CD14-positive monocyte (primary cell): ENCODE results near the gene VRTN. TPM values are rescaled to one million over a fixed set of nuclear protein-coding genes. Genes with fewer than 3 reads are reported as not detected.

ENCODE experiments used
- DNase-seq, 3 donors: peaks; one replicate each; pipeline ENCODE4 v3.0.0-alpha.2; 2011 to 2022
- H2AFZ ChIP-seq: 2 replicates; pipeline ENCODE4 v1.6.0; 2012; ENCODE audit warnings: mild to moderate bottlenecking, low read depth, low read length, inconsistent platforms; ENCODE audit not compliant: insufficient read depth, poor library complexity, severe bottlenecking
- H3K27ac ChIP-seq, 2 donors: 1 replicate in 1 of 2; 2 replicates in 1 of 2; pipeline ENCODE4 v1.5.1; 2012 to 2013; ENCODE audit warnings: low read length in 2 of 2, control low read depth in 1 of 2, inconsistent platforms in 1 of 2, low read depth in 1 of 2, mild to moderate bottlenecking in 1 of 2
- H3K27me3 ChIP-seq, 2 donors: one replicate each; pipeline versions ENCODE4 v1.6.0 to v1.6.1; 2011 to 2013; ENCODE audit warnings: low read length in 2 of 2; ENCODE audit not compliant: control insufficient read depth in 2 of 2, insufficient read depth in 2 of 2
- H3K36me3 ChIP-seq, 2 donors: replicated peaks in 1 of 2; 1 replicate in 1 of 2; 2 replicates in 1 of 2; pipeline versions ENCODE4 v1.5.1 to v1.6.1; 2012 to 2013; ENCODE audit warnings: low read length in 2 of 2, control low read depth in 1 of 2, inconsistent platforms in 1 of 2, mild to moderate bottlenecking in 1 of 2; ENCODE audit not compliant: insufficient read depth in 2 of 2, control insufficient read depth in 1 of 2
- H3K4me1 ChIP-seq, 2 donors: 1 replicate in 1 of 2; 2 replicates in 1 of 2; pipeline versions ENCODE4 v1.5.1 to v1.6.1; 2012 to 2013; ENCODE audit warnings: low read length in 2 of 2, control low read depth in 1 of 2, inconsistent platforms in 1 of 2, mild to moderate bottlenecking in 1 of 2, moderate library complexity in 1 of 2; ENCODE audit not compliant: insufficient read depth in 2 of 2, control insufficient read depth in 1 of 2
- H3K4me2 ChIP-seq: replicated peaks from 2 replicates; pipeline ENCODE3; 2012; ENCODE audit warnings: low read length, moderate library complexity, mild to moderate bottlenecking; ENCODE audit not compliant: poor library complexity, severe bottlenecking; ENCODE audit errors: extremely low read depth
- H3K4me3 ChIP-seq, 3 experiments: fragments of 200-600 bp in 1 of 3; sonication (generic) in 1 of 3; replicated peaks in 1 of 3; 1 replicate in 2 of 3; 2 replicates in 1 of 3; pipeline ENCODE4 v1.5.1; 2011 to 2013; ENCODE audit warnings: low read length in 3 of 3, mild to moderate bottlenecking in 3 of 3, control low read depth in 2 of 3, low read depth in 2 of 3, inconsistent platforms in 1 of 3, moderate library complexity in 1 of 3
- H3K79me2 ChIP-seq: 2 replicates; pipeline ENCODE4 v1.6.0; 2012; ENCODE audit warnings: mild to moderate bottlenecking, control low read depth, inconsistent platforms, low read length, moderate library complexity; ENCODE audit not compliant: insufficient read depth
- H3K9ac ChIP-seq: 2 replicates; pipeline ENCODE4 v1.6.0; 2017; ENCODE audit warnings: low read length, mild to moderate bottlenecking; ENCODE audit not compliant: insufficient read depth, poor library complexity, severe bottlenecking
- H3K9me3 ChIP-seq, 2 donors: replicated peaks in 1 of 2; 1 replicate in 1 of 2; 2 replicates in 1 of 2; pipeline versions ENCODE4 v1.5.1 to v1.6.1; 2012 to 2013; ENCODE audit warnings: low read length in 2 of 2, control low read depth in 1 of 2; ENCODE audit not compliant: control insufficient read depth in 1 of 2, insufficient read depth in 1 of 2
- H4K20me1 ChIP-seq: 2 replicates; pipeline ENCODE4 v1.6.0; 2012; ENCODE audit warnings: mild to moderate bottlenecking, low read length, control low read depth, moderate library complexity; ENCODE audit not compliant: insufficient read depth
- H3K27ac Mint-ChIP-seq, 7 donors: one replicate each; pipeline ENCODE4 v1.8.0; 2020; ENCODE audit warnings: mild to moderate bottlenecking in 7 of 7, mixed read lengths in 7 of 7, moderate library complexity in 6 of 7, inconsistent platforms in 2 of 7
- H3K27me3 Mint-ChIP-seq, 3 donors: one replicate each; pipeline ENCODE4 v1.8.0; 2021 to 2022; ENCODE audit warnings: low read depth in 3 of 3, mild to moderate bottlenecking in 3 of 3, mixed read lengths in 3 of 3, moderate library complexity in 3 of 3, inconsistent platforms in 1 of 3
- H3K36me3 Mint-ChIP-seq, 2 donors: one replicate each; pipeline ENCODE4 v1.8.0; 2020; ENCODE audit warnings: mixed read lengths in 2 of 2, inconsistent platforms in 1 of 2, mild to moderate bottlenecking in 1 of 2
- H3K4me1 Mint-ChIP-seq: one replicate; pipeline ENCODE4 v1.8.0; 2020; ENCODE audit warnings: mild to moderate bottlenecking, mixed read lengths
- H3K4me3 Mint-ChIP-seq, 2 donors: one replicate each; pipeline ENCODE4 v1.8.0; 2020; ENCODE audit warnings: mild to moderate bottlenecking in 2 of 2, mixed read lengths in 2 of 2, moderate library complexity in 1 of 2
- H3K9me3 Mint-ChIP-seq, 7 donors: one replicate each; pipeline ENCODE4 v1.8.0; 2020 to 2022; ENCODE audit warnings: mixed read lengths in 7 of 7, mild to moderate bottlenecking in 6 of 7, moderate library complexity in 6 of 7, inconsistent platforms in 2 of 7
- WGBS: methylation state at CpG from one replicate; pipeline ENCODE4 v1.1.5; 2013; ENCODE audit warnings: missing lambda C conversion rate; ENCODE audit not compliant: insufficient coverage; 5-methylcytosine and 5-hydroxymethylcytosine counted together
- intact Hi-C, 2 donors: fragments of 100-400 bp; cut with micrococcal nuclease; formaldehyde crosslinking; loops; one replicate each; pipeline versions ENCODE4 v1.15.0 to v1.15.1; 2023
- polyA plus RNA-seq, 3 donors: library from polyadenylated mRNA; depleted of rRNA in 1 of 3; unstranded in 2 of 3; stranded (reverse) in 1 of 3; fragments of 300-500 nt in 2 of 3; fragments of >200 nt in 1 of 3; fragmentation: Illumina TruSeq in 2 of 3; gene quantifications; 1 replicate in 2 of 3; 2 replicates in 1 of 3; pipeline ENCODE4 v1.2.3, GENCODE V29; 2012 to 2021
- TF ChIP-seq, protein P1 (sequence below): fragments of 200-600 bp; IDR thresholded peaks from one replicate; pipeline ENCODE4 v1.8.0; 2022; ENCODE audit warnings: antibody characterized with exemption, mild to moderate bottlenecking

The VRTN gene
- polyA plus RNA-seq, 3 donors = not detected

GRCh38 chr14:74407801-74408154 is 59.5 kb downstream of the VRTN start:
- no peaks in the 10 kb centered on the region for H3K79me2 ChIP-seq
- intact Hi-C loops = no loop called here
- no peak overlapping the region for H3K4me3 Mint-ChIP-seq
- no peak overlapping the region for H3K4me3 ChIP-seq
- no peaks in the 10 kb centered on the region for H3K9me3 Mint-ChIP-seq
- H3K9me3 ChIP-seq = no peaks in the 10 kb centered on the region
- TF ChIP-seq, protein P1, sequence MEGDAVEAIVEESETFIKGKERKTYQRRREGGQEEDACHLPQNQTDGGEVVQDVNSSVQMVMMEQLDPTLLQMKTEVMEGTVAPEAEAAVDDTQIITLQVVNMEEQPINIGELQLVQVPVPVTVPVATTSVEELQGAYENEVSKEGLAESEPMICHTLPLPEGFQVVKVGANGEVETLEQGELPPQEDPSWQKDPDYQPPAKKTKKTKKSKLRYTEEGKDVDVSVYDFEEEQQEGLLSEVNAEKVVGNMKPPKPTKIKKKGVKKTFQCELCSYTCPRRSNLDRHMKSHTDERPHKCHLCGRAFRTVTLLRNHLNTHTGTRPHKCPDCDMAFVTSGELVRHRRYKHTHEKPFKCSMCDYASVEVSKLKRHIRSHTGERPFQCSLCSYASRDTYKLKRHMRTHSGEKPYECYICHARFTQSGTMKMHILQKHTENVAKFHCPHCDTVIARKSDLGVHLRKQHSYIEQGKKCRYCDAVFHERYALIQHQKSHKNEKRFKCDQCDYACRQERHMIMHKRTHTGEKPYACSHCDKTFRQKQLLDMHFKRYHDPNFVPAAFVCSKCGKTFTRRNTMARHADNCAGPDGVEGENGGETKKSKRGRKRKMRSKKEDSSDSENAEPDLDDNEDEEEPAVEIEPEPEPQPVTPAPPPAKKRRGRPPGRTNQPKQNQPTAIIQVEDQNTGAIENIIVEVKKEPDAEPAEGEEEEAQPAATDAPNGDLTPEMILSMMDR = no peak
- peaks cover 4 to 5% of the 10 kb centered on the region in 2 donors for H3K4me1 ChIP-seq
- no peak overlapping the region for H3K4me2 ChIP-seq
- no peaks in the 10 kb centered on the region for H3K36me3 ChIP-seq
- H3K9ac ChIP-seq = no peak overlapping the region
- H3K4me1 Mint-ChIP-seq = peaks cover 7% of the 10 kb centered on the region
- 86% methylated on average over 3 of the region's 5 CpGs for WGBS
- H3K27ac ChIP-seq = no peak overlapping the region
- no peak overlapping the region for H2AFZ ChIP-seq
- no peak for DNase-seq
- H3K27me3 ChIP-seq = no peaks in the 10 kb centered on the region
- H3K27me3 Mint-ChIP-seq = peaks cover 7 to 10% (median 7%) of the 10 kb centered on the region in 3 donors
- no peaks in the 10 kb centered on the region for H3K36me3 Mint-ChIP-seq
- no peak overlapping the region for H3K27ac Mint-ChIP-seq
- no peaks in the 10 kb centered on the region for H4K20me1 ChIP-seq

DNA sequence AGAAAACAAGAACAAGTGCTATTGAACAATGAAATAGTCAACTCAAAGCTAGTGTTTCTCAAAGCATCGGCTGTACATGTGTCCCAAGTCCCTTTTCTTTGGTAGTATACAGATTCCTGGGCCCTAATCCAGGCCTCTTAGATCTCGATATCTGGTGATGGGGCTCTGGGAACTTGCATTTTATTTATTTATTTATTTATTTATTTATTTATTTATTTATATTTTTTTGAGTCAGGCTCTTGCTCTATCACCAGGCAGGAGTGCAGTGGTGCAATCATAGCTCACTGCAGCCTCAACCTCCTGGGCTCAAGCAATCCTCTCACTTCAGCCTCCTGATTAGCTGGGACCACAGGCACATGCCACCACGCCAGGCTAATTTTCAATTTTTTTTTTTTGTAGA is 60.6 kb downstream of the VRTN start:
- no peak overlapping the region for H3K27ac Mint-ChIP-seq
- Histone ChIP-seq H2AFZ (no peak overlapping the region), H3K4me3 (no peak overlapping the region), H4K20me1 (no peaks in the 10 kb centered on the region), H3K4me2 (no peak overlapping the region), H3K4me1 (no peaks in the 10 kb centered on the region), H3K79me2 (no peaks in the 10 kb centered on the region), H3K27me3 (no peaks in the 10 kb centered on the region), H3K9ac (no peak overlapping the region), H3K9me3 (no peaks in the 10 kb centered on the region), H3K36me3 (no peaks in the 10 kb centered on the region), H3K27ac (no peak overlapping the region)
- peaks cover 9 to 13% (median 10%) of the 10 kb centered on the region in 3 donors for H3K27me3 Mint-ChIP-seq
- no peak overlapping the region for H3K4me3 Mint-ChIP-seq
- H3K4me1 Mint-ChIP-seq = no peaks in the 10 kb centered on the region
- no peaks in the 10 kb centered on the region for H3K36me3 Mint-ChIP-seq
- DNase-seq = no peak
- intact Hi-C loops = no loop called here
- TF ChIP-seq, protein P1 = no peak
- WGBS = 100% methylated on average over 1 of the region's 3 CpGs
- H3K9me3 Mint-ChIP-seq = no peaks in the 10 kb centered on the region
